SU-DHL-6 (cell line): Measurements from ENCODE around the gene KDM4B.

Experiments
- CTCF ChIP-seq: fragments of 200-600 bp; sonication (generic); IDR thresholded peaks from one replicate; pipeline ENCODE4 v1.5.1; 2017; ENCODE audit warnings: antibody characterized with exemption, mild to moderate bottlenecking, low read length, moderate library complexity; ENCODE audit not compliant: insufficient read depth, poor library complexity, severe bottlenecking
- EZH2phosphoT487 ChIP-seq: fragments of 200-600 bp; sonication (generic), shearing (Covaris generic); conservative IDR thresholded peaks from 2 replicates; pipeline ENCODE4 v1.6.1; 2018; ENCODE audit warnings: mild to moderate bottlenecking, antibody characterized with exemption, low read length, moderate library complexity, mixed read lengths

GRCh38 chr19:5156231-5156986, 187.5 kb downstream of the KDM4B start:
- TF ChIP-seq CTCF = no peak
- TF ChIP-seq EZH2phosphoT487 = no peak
